HT1080 (cell line): ENCODE data around the gene EFNB1. TPM values are rescaled to one million over a fixed set of nuclear protein-coding genes. Genes with fewer than 3 reads are reported as not detected.
"Not testable (repeated sequence)": the region's sequence is repeated elsewhere in the genome, so short reads cannot be mapped to it uniquely, and the experiment has no call there.

Experiments
- DNase-seq: peaks from one replicate; pipeline ENCODE4 v3.0.0-alpha.2; 2015; ENCODE audit warnings: low read depth
- polyA plus RNA-seq, 2 experiments: library from polyadenylated mRNA; depleted of rRNA; stranded (reverse); fragments of >200 nt; gene quantifications; 2 replicates each; pipeline ENCODE4 v1.2.3, GENCODE V29; 2015
- total RNA-seq: library from RNA; depleted of rRNA; stranded (reverse); fragments of >200 nt; shearing (Covaris generic); gene quantifications from 2 replicates; pipeline ENCODE4 v1.2.3, GENCODE V29; 2014; rRNA removed

The EFNB1 gene
- 47.7 and 48.7 TPM in 2 replicates for total RNA-seq
- 24.8 and 27.4 TPM in 2 replicates for polyA plus RNA-seq (2015; cell fraction: cytosol; rRNA removed)
- polyA plus RNA-seq (2015; cell fraction: nucleus; rRNA removed) = 31.0 and 35.8 TPM in 2 replicates

GRCh38 chrX:68828740-68829581 lies at the start of gene EFNB1:
TSS of gene EFNB1 (plus strand) at chrX:68829021. CDS start at chrX:68829777, 756 bp downstream.
- peak; percentile 90 for DNase-seq

- not testable (repeated sequence) for DNase-seq
These were observed 47.5 kb upstream of the EFNB1 start for GRCh38 chrX:68781295-68781694.

GRCh38 chrX:68784816-68785215 lies 44.0 kb upstream of the EFNB1 start:
- no peak for DNase-seq

GRCh38 chrX:68786581-68786980 lies 42.2 kb upstream of the EFNB1 start:
- not testable (repeated sequence) for DNase-seq

- DNase-seq = no peak
These were observed 38.9 kb upstream of the EFNB1 start for GRCh38 chrX:68789966-68790365.

GRCh38 chrX:68792083-68792482 lies 36.7 kb upstream of the EFNB1 start:
- no peak for DNase-seq

GRCh38 chrX:68794461-68794860 lies 34.4 kb upstream of the EFNB1 start:
- DNase-seq = no peak

GRCh38 chrX:68795741-68796140 lies 33.1 kb upstream of the EFNB1 start:
- DNase-seq = no peak

- not testable (repeated sequence) for DNase-seq
These were observed 30.4 kb upstream of the EFNB1 start for GRCh38 chrX:68798400-68798799.

- DNase-seq = no peak
These were observed 27.0 kb upstream of the EFNB1 start for GRCh38 chrX:68801737-68802290.

GRCh38 chrX:68807818-68808217 lies 21.0 kb upstream of the EFNB1 start:
- no peak for DNase-seq

GRCh38 chrX:68808686-68809357 lies 20.0 kb upstream of the EFNB1 start:
- DNase-seq = peak; percentile 25

- DNase-seq = no peak
These were observed 8.2 kb upstream of the EFNB1 start for GRCh38 chrX:68820476-68821110.

- DNase-seq = no peak
These were observed 7.2 kb upstream of the EFNB1 start for GRCh38 chrX:68821616-68822015.

- DNase-seq = peak; percentile 67
These were observed 6.0 kb upstream of the EFNB1 start for GRCh38 chrX:68822641-68823410.

GRCh38 chrX:68823413-68824151 lies 5.2 kb upstream of the EFNB1 start:
- no peak for DNase-seq

- no peak for DNase-seq
These were observed 4.7 kb upstream of the EFNB1 start for GRCh38 chrX:68824152-68824433.

GRCh38 chrX:68824565-68825125 lies 4.2 kb upstream of the EFNB1 start:
- DNase-seq = no peak

- DNase-seq = peak; percentile 23
These were observed 2.5 kb upstream of the EFNB1 start for GRCh38 chrX:68826113-68826980.
